Fibroblast of upper back skin (primary cell): ENCODE results near the gene TGFBR1.
A peak's percentile ranks its signal among the peaks of the same experiment; 100 is the strongest.
"Not testable (repeated sequence)": the region's sequence is repeated elsewhere in the genome, so short reads cannot be mapped to it uniquely, and the experiment has no call there.

ENCODE experiments used
- DNase-seq: peaks from one replicate; pipeline ENCODE4 v3.0.0-alpha.2; 2013

TGFBR1 gene

GRCh38 chr9:99076483-99077171 is 28.3 kb upstream of the TGFBR1 start:
- DNase-seq: no peak

- no peak for DNase-seq
Measured at GRCh38 chr9:99078717-99079116, 26.2 kb upstream of the TGFBR1 start.

- no peak for DNase-seq
Measured at GRCh38 chr9:99079542-99079941, 25.4 kb upstream of the TGFBR1 start.

GRCh38 chr9:99083051-99083450 is 21.9 kb upstream of the TGFBR1 start:
- DNase-seq: no peak

GRCh38 chr9:99085949-99086948 is 18.7 kb upstream of the TGFBR1 start:
- peak; percentile 70 for DNase-seq

- DNase-seq: no peak
Measured at GRCh38 chr9:99087462-99087861, 17.5 kb upstream of the TGFBR1 start.

GRCh38 chr9:99090336-99091130 is 14.4 kb upstream of the TGFBR1 start:
- DNase-seq: peak; percentile 81

- DNase-seq: no peak
Measured at GRCh38 chr9:99092643-99093491, 12.0 kb upstream of the TGFBR1 start.

- DNase-seq: no peak
Measured at GRCh38 chr9:99093492-99093791, 11.5 kb upstream of the TGFBR1 start.

- no peak for DNase-seq
Measured at GRCh38 chr9:99095565-99095964, 9.3 kb upstream of the TGFBR1 start.

- DNase-seq: no peak
Measured at GRCh38 chr9:99096409-99096808, 8.5 kb upstream of the TGFBR1 start.

- not testable (repeated sequence) for DNase-seq
Measured at GRCh38 chr9:99099806-99100585, 4.9 kb upstream of the TGFBR1 start.

- DNase-seq: no peak
Measured at GRCh38 chr9:99101271-99101670, 3.6 kb upstream of the TGFBR1 start.

- no peak for DNase-seq
Measured at GRCh38 chr9:99101812-99102211, 3.1 kb upstream of the TGFBR1 start.

- DNase-seq: no peak
Measured at GRCh38 chr9:99103054-99103895, 1.6 kb upstream of the TGFBR1 start.

- DNase-seq: peak; percentile 50
Measured at GRCh38 chr9:99103901-99104458, 933 bp upstream of the TGFBR1 start.

- DNase-seq: peak; percentile 77
Measured at GRCh38 chr9:99105152-99106043, 485 bp downstream of the TGFBR1 start.

GRCh38 chr9:99106044-99106375 is 1.1 kb downstream of the TGFBR1 start:
- no peak for DNase-seq

- DNase-seq: no peak
Measured at GRCh38 chr9:99107421-99107820, 2.5 kb downstream of the TGFBR1 start.
